ENCODE data around the gene CAPS2. TPM values are rescaled to one million over a fixed set of nuclear protein-coding genes. Genes with fewer than 3 reads are reported as not detected.

The CAPS2 gene
- total and polyA plus RNA-seq, 2 experiments from 2014 or later, result 2.9 to 7.4 TPM

DNA sequence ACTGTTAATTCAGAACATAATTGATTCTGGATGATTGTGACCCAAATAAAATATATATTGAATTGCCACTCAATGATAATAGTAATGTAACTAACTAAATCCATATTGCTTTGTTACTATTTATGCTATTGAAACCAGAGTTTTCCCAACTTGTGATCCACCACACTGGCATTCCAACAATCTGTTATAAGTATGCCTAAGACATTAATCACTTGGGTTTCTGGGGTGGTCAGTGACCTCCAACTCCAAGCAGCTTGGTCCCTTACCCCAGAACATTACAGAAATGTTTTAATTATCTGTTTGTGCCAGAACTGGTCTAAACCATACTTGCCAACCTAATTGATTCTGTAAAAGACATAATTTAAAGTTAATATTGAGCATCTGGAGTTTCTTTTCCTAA, 14.6 kb downstream of the CAPS2 start:
- DNase-seq (ENCODE audit: low spot score) (no peak), ATAC-seq (no peak)
- peaks cover 2% of the 10 kb centered on the region for H3K9me2 ChIP-seq (ENCODE audit: insufficient read depth)
- no peak overlapping the region for H2AFZ ChIP-seq
- Mint-ChIP-seq H3K27ac (no peak overlapping the region), H3K9me3 (no peaks in the 10 kb centered on the region), H3K4me1 (peaks cover 3% of the 10 kb centered on the region; the same call in 1 of the 3 replicates), H3K36me3 (ENCODE audit: low read depth) (no peaks in the 10 kb centered on the region), H3K4me3 (no peak overlapping the region), H3K27me3 (ENCODE audit: insufficient read depth, low read depth, poor library complexity) (no peaks in the 10 kb centered on the region)
- no peak overlapping the region for H3K27ac ChIP-seq (ENCODE audit: low read depth)
- TF ChIP-seq JUNB (IDR thresholded peaks at IDR 0.05; ENCODE audit: unreplicated experiment) (no peak), REST (IDR thresholded peaks at IDR 0.05; ENCODE audit: unreplicated experiment) (no peak), ZNF114 (CRISPR knock-in tag; IDR thresholded peaks at IDR 0.05) (no peak), ZNF331 (CRISPR knock-in tag; IDR thresholded peaks at IDR 0.05; ENCODE audit: low read depth) (no peak), NANOG (IDR thresholded peaks at IDR 0.05; ENCODE audit: borderline replicate concordance) (no peak), ETS1 (IDR thresholded peaks at IDR 0.05) (no peak), CREB1 (CRISPR knock-in tag; IDR thresholded peaks at IDR 0.05; ENCODE audit: low read depth) (no peak), CTCF (conservative IDR thresholded peaks at IDR 0.05; ENCODE audit: low read depth in 2 of 2) (no peak), EZH2 (IDR thresholded peaks at IDR 0.05; ENCODE audit: low read depth, unreplicated experiment) (no peak), EZH2phosphoT487 (IDR thresholded peaks at IDR 0.05; ENCODE audit: unreplicated experiment) (no peak), POLR2AphosphoS5 (IDR thresholded peaks at IDR 0.05; ENCODE audit: low read depth) (no peak), STAT1 (IDR thresholded peaks at IDR 0.05; ENCODE audit: unreplicated experiment) (no peak)
- TF ChIP-seq, protein P1, sequence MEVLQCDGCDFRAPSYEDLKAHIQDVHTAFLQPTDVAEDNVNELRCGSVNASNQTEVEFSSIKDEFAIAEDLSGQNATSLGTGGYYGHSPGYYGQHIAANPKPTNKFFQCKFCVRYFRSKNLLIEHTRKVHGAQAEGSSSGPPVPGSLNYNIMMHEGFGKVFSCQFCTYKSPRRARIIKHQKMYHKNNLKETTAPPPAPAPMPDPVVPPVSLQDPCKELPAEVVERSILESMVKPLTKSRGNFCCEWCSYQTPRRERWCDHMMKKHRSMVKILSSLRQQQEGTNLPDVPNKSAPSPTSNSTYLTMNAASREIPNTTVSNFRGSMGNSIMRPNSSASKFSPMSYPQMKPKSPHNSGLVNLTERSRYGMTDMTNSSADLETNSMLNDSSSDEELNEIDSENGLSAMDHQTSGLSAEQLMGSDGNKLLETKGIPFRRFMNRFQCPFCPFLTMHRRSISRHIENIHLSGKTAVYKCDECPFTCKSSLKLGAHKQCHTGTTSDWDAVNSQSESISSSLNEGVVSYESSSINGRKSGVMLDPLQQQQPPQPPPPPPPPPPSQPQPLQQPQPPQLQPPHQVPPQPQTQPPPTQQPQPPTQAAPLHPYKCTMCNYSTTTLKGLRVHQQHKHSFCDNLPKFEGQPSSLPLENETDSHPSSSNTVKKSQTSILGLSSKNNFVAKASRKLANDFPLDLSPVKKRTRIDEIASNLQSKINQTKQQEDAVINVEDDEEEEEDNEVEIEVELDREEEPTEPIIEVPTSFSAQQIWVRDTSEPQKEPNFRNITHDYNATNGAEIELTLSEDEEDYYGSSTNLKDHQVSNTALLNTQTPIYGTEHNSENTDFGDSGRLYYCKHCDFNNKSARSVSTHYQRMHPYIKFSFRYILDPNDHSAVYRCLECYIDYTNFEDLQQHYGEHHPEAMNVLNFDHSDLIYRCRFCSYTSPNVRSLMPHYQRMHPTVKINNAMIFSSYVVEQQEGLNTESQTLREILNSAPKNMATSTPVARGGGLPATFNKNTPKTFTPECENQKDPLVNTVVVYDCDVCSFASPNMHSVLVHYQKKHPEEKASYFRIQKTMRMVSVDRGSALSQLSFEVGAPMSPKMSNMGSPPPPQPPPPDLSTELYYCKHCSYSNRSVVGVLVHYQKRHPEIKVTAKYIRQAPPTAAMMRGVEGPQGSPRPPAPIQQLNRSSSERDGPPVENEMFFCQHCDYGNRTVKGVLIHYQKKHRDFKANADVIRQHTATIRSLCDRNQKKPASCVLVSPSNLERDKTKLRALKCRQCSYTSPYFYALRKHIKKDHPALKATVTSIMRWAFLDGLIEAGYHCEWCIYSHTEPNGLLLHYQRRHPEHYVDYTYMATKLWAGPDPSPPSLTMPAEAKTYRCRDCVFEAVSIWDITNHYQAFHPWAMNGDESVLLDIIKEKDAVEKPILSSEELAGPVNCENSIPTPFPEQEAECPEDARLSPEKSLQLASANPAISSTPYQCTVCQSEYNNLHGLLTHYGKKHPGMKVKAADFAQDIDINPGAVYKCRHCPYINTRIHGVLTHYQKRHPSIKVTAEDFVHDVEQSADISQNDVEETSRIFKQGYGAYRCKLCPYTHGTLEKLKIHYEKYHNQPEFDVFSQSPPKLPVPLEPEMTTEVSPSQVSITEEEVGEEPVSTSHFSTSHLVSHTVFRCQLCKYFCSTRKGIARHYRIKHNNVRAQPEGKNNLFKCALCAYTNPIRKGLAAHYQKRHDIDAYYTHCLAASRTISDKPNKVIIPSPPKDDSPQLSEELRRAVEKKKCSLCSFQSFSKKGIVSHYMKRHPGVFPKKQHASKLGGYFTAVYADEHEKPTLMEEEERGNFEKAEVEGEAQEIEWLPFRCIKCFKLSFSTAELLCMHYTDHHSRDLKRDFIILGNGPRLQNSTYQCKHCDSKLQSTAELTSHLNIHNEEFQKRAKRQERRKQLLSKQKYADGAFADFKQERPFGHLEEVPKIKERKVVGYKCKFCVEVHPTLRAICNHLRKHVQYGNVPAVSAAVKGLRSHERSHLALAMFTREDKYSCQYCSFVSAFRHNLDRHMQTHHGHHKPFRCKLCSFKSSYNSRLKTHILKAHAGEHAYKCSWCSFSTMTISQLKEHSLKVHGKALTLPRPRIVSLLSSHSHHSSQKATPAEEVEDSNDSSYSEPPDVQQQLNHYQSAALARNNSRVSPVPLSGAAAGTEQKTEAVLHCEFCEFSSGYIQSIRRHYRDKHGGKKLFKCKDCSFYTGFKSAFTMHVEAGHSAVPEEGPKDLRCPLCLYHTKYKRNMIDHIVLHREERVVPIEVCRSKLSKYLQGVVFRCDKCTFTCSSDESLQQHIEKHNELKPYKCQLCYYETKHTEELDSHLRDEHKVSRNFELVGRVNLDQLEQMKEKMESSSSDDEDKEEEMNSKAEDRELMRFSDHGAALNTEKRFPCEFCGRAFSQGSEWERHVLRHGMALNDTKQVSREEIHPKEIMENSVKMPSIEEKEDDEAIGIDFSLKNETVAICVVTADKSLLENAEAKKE (CRISPR knock-in tag; IDR thresholded peaks at IDR 0.05), result no peak
- H4K20me1 ChIP-seq (replicated peaks; ENCODE audit: insufficient read depth), result no peaks in the 10 kb centered on the region
- H3K36me3 ChIP-seq (ENCODE audit: insufficient read depth), result no peaks in the 10 kb centered on the region
- H3K27me3 ChIP-seq (ENCODE audit: insufficient read depth), result no peaks in the 10 kb centered on the region
- no peaks in the 10 kb centered on the region for H3K79me2 ChIP-seq (replicated peaks; ENCODE audit: insufficient read depth)
- H3K4me3 ChIP-seq, result no peak overlapping the region
- no peaks in the 10 kb centered on the region for H3K4me1 ChIP-seq (ENCODE audit: insufficient read depth)
- no peak overlapping the region for H3K4me2 ChIP-seq
- no peaks in the 10 kb centered on the region for H3F3A ChIP-seq (replicated peaks; ENCODE audit: low read depth)
